NCI-H1417 treated with DMSO at 0.1 percent for 48 hours (cell line): Measurements from ENCODE around the gene ITGBL1.

Source experiments
- DNase-seq: peaks from one replicate; lab custom pipeline; 2025; lab: John Stamatoyannopoulos, UW

Gene ITGBL1

DNA sequence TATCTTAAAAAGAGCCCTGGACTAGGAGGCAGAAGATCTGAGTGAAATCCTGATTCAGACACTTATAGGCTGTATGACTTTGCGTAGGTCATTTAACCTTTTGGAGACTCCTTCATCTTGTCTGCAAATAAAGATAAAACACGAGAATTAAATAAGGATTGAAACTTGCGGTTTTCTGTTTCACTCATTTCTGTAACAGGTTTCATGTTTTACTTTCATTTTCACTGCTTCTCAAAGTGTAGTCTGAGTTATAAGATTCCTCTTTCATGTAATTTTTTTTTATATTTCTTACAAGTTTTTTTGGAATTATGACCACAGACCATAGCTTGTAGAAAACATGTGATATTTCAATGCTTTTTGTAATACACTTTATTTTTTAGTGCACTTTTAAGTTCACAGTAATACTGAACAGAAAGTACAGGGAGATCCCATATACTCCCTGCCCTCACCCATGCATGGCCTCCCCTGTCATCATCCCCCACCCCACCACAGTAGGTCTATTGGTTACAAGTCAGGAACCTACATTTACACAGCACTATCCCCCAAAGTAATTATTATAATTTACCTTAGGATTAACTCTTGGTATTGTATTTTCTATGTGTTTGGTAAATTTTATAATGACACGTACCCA lies 174.6 kb downstream of the ITGBL1 start:
- no peak for DNase-seq

DNA sequence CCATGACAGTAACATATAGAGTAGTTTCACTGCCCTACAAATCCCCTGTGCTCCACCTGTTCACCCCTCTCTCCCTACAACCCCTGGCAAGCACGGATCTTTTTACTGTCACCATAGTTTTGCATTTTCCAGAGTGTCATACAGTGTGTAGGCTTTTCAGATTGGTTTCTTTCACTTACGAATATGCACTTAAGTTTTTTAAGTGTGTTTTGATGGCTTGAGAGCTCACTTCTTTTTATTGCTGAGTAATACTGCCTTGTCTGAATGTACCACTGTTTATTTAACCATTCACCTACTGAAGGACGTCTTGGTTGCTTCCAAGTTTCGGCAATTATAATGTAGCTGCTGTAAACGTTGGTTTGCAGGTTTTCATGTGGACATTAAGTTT lies 175.1 kb downstream of the ITGBL1 start:
- DNase-seq = no peak

DNA sequence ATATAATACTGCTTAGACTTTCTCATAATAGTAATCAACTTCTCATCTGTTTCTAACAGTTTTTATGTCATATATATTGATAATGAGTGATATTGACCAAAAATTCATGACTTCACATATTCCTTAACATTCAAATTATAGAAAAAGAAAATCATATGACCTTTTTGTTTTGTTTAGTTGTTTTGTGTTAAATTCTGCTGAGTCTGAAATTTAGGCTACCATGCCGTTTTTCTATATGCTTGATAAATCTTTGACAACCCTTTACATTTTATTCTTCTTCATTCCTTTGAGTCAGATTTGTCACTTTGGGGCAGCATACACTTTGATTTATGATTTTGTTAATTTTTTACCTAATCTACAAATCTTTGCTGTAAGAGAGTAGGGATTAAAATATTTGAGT lies 176.4 kb downstream of the ITGBL1 start:
- no peak for DNase-seq

DNA sequence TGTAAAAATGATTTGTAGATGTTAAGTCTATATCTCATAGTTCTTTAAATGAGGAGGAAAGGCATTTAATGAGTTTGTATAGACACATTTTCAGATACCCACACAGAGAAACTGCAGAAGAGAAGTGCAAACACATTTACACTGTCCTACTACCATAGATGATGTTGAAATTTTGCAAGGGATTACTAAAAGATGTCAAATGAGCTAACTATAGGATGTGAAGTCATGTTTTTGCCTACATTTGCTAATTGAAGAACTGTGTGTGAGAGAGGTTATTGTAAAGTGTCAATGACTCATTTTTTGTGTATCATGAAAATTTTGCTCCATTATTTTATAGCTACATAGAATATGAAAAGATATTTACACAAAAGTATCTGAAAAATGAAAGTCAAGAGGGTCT lies 178.9 kb downstream of the ITGBL1 start:
- DNase-seq = no peak

DNA sequence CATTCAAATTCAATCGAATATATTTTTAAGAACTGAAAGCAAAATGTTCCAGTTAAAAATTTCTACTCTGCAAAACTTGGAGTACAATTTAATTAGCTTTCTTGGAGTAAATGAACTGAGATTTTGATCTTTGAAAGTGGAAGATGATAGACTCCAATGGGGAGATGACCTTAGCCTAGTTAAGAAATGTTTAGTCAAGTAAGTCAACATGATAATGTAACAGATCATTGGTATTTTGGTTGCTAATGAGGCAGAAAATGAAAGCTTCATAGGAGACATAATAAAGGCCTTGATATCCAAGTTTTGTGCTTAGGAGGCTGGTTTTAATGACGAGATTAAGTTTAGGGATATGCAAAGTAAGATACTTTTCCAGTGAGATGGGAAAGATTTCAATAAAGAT lies 181.7 kb downstream of the ITGBL1 start:
- no peak for DNase-seq

DNA sequence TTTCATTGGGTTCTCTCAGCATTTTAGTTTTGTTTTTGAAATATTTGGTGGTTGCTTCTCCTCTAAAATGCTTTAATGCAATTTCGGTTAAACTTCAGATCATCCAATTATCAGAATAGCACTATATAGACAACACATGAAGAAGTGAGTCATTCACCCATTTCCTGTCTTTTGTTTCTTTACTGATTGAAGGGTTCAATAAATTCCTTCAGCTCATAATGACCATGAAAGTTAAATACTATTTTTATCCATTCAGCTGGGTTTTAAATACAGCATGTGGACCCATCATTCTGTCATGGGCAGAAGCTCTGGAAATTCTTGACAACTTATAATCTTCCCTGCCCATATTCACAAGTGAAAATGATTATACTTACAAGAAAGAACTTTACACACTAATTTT lies 187.2 kb downstream of the ITGBL1 start:
- DNase-seq = no peak

DNA sequence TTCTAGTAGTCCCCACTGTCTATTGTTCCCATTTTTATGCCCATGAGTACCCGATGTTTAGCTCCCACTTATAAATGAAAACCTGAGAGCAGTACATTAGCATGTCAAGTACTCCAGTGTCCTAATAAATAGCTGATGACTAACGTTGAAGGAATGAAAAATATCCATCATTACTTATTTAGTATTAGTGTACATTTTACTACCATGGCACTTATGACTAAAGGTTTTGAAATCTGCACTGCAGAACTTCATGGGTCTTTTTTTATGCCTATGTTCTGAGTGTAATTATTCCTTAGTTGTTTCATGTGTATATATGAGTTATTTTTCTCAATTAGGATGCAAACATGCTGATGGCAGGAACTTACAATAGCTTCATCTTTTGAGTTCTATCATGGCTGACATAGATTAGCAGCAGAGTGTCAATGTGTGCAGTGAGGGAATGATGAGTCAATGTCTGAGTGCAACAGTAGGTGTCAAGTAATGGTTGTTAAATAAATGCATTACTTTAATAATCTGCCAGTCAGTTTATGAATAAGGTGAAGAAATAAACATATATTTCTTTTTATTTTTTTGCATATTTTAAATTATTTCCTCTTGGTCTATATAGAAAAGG lies 188.4 kb downstream of the ITGBL1 start:
- no peak for DNase-seq

DNA sequence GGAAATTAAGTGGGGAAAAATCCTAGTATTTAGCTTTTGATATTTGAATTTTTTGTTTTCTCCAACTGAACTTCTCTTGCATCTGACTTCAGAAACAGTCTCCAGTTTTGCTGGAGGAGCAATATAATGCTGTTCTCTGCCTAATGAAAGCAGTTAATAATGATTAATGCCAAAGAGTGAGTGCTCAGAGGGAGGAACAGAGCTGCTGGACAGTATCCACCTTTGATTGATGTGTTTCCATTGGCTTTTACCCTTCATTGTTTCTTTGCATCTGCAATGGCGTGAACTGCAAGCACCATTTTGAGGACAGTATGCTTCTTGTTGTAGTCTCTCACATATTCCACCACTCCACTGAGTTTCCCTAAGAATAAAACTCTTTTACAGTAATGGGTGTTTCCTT lies 193.4 kb downstream of the ITGBL1 start:
- no peak for DNase-seq

DNA sequence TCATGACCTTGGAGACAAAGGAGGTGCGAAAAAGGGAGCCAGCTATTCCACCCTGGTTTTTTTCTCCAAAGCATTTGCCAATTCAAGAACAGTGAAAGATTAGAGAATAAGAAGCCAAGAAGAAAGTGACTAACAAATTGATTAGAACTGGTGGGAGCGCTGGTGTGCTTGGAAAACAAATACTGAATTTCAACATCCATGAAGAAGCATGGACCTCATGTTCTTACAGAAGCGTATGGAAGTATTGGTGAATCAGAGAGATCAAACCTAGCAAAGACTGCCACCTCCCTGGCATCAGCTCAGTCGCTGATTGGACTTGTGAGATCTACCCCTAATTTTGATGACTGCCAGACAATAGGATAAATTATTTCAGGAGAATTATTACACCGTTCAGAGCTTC lies 195.3 kb downstream of the ITGBL1 start:
- no peak for DNase-seq

DNA sequence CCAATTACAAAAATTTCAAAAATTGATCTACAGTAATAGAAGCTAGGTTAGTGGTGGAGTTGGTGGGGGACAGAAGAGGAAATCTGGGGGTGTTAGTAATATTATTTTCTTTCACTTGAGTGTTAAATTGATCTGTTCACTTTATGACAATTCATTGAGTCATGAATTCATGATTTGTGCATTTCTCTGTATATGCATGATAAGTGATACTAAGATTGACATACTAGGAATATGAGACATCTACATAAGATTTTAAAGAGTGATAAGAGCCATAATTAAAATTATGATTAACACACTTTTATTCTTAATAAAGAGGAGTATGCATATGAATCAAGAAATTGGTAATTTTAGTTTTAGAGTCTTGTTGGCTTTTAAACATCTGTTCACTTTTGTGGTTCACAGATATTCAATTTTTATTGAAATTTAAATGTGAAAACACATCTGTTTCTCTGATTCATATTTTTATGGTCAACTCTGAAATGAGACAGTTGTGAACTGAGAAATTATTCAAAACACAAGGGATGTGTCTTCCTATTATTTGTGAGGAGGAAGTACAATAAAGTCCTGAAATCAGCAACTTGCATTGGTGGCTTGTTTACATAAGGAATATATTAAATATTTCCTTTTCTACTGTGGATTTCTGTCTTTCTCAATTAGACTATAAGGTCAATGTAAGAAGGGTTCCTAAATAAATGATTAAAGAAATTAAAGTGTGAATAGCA lies 196.5 kb downstream of the ITGBL1 start:
- DNase-seq = no peak

DNA sequence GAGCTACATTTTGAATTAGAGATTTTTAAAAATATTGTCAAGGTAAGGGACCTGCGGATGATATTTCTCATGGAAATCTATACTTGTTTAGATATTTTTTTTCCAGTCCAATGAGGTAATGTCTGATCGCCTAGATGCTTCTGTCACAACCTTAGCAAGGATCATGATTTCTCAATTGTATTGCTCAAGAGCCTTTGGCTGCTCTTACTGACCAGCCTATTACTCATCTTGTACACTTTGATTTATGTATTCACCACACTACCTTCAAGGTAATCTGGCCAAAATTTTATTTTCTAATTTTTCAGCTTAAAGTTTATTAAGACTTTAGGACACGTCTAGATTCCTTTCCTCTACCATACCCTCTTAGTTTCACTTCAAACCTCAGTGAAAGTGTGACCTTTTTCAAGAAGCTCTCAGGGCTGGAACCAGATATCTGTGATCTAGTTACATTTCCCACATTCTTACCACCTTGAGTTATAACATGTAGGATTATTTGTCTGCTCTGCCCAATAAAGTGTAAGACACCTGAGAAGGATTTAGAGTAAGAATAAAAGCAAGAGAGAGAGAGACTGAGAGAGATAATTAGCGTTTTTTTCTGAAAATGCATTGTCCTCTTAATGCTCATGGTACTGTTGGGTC lies 197.1 kb downstream of the ITGBL1 start:
- no peak for DNase-seq

DNA sequence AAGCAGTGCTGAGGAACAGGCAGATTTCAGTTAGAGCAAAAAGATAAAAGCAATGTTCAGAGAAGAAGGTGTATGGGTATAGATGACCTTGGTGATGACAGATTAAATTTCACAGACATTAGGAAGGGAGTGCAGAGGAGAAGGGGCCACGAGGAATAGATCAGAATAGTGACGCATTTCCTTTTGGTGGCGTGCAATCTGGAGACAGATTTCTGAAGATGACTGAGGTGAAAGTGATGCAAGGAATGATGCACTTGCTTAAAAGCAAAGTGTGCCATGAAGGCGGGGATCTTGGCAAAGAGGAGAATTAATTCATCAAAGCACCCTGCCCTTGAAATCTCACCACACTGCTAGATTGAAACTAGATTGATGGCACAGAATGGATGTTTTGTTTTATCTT lies 202.4 kb downstream of the ITGBL1 start:
- DNase-seq = no peak

DNA sequence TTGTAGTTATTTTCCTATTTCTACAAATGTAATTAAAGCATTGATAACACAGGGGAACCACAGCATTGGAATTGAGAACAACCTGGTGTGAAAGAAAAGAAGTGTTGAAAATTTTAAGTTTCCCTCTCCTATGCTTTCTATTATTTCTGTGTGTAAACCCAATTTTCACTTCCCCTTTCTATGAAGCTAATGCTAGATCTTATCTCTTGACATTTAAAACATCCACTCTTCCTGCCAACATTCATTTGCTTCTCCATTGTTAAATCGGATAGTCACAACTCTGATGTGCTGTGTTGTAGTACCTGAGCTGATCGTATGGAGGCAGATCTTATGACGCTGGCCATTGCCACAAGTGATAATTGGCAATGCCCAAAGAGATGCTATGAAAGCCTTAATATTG lies 203.0 kb downstream of the ITGBL1 start:
- DNase-seq = no peak

DNA sequence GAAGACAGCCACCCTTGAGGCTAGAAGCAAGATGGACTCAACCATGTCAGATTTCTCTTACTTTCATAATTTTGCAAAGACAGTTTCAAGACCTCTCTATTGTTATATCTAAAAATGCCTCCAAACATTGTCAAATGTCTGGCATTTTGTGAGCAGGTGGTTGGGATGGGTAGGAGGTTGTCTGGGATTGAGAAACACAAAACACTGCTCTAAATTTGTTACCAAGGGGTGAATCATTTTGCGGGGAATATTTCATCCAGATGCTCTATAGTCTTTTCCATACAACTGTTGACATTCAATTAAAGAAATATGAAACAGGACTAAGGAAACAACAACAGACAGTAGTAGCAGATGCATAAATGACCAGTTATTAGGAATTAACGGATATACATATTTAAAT lies 208.2 kb downstream of the ITGBL1 start:
- DNase-seq = no peak

DNA sequence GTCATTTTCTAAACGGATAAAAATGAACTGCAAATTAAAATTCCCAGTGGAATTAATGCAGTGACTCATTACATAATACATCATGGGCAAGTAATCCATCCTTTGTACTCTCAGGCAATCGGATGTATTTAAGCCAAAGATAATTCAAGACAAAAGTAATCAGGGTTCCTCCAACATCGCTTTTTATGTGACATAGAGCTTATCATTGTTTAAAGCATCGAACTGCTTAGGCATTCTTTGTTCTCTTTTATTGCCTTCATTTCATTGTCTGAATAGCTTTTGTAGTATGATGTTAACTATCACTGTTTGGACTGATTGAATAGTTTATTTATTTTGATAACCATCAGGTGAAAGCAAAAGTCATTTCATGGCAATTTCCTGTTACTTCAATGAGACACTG lies 209.4 kb downstream of the ITGBL1 start:
- no peak for DNase-seq

DNA sequence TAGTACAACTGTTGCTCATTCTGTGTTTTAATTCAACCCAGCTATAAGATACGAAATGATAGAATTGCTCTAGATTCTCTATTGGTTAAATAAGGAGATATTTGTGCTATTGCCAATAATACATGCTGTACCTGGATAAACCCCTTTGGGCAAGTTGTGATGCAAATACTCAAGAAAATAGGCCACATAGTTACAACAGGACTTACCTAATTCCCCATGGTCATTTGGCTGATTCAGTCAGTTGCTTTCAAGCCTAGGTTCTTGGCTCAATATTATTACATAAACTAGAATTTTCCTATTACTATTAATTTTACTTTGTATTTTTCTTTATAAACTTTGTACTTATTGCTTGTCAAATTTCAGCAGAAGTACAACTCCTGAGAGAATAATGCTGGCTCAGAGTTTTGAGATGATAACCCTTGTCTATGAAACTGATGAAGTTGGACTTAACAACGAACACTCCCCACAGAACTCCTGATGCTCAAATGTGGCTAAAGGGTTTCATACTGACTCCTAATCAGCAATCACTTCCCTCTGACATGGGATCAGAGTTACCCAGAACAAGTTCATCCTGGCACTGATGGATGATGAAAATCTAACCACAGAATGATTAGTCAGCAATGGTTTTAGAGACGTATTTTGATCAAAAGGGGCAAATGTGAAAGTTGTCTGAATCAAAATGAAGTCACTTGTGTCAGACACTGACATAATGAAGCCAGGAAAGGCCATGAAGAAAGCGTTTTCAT lies 221.1 kb downstream of the ITGBL1 start:
- no peak for DNase-seq

DNA sequence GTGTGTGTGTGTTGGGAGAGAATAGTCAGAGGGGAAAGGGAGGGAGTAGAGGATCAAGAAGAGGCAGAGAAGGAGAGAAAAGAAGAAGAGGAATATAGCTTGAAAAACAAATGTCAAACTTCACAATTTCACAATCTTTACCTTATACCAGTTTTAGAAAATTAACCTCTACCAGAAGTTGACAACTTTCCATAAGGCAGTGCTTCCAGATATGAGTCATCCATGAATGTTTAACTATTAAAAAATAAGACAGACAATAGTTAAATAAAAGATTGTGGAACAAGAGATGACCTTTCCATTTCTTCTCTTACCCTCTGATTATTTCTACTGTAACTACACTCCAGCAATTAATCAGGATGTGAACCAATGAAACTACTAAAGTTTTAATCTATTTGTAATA lies 229.4 kb downstream of the ITGBL1 start:
- DNase-seq = no peak

DNA sequence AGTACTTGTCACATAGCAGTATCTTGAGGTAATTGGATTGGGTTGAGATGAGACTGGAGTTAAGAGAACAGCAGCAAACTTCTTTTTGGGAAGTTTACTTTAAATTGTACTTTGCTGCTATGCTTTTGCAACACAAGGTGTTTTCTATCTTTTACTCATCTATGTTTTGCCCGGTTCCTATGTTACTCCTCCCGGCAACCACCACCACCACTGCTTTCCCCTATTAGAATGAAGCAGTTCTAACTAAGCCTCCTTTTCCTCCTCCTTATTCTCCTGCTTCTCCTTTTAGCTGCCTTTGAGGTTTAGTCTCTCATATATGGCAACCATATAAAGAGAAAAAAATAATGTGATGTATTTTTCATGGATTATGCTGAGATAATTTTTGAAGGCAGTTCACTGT lies 233.5 kb downstream of the ITGBL1 start:
- no peak for DNase-seq

DNA sequence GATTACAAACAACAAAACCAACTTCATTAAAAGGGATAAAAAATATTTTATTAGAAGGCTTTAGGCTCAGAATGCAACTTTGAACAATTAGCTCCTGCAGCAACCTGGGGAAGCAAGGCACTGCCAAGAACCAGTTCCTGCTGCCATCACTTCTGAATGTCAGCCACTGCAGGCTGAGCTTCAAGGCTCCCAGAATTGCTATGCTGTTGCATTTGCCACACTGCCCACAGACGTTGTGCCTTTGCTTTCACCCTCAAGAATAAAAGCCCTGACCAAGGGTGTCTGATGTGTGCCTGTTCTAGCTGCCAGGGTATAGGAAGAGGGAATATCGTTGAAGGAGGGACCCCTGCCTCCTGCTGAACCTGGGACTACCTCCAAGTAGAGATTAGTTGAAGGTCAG lies 238.4 kb downstream of the ITGBL1 start:
- DNase-seq = no peak

DNA sequence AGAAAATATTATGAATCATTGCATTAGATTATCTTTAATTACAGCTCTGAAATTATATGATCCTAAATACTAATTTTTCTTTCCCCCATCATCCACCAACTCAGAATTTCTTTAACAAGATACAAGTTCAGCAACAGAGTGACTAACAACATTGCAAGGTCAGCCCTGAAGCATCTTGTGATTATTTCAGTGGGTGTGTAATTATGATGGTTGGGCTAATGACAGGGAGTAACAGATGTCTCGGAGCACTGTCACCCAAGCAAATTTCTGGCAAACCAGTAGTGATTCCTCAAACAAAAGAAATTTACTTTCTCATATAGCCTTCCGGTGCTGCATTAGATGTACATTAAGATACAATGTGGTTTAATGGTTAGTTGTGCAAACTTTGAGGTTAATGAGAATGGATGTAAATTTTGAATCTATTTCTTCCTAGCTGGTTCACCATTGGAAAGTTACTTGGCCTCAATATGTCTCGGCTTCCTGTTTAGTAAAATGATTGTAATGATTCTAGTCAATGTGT lies 238.9 kb downstream of the ITGBL1 start:
- no peak for DNase-seq

DNA sequence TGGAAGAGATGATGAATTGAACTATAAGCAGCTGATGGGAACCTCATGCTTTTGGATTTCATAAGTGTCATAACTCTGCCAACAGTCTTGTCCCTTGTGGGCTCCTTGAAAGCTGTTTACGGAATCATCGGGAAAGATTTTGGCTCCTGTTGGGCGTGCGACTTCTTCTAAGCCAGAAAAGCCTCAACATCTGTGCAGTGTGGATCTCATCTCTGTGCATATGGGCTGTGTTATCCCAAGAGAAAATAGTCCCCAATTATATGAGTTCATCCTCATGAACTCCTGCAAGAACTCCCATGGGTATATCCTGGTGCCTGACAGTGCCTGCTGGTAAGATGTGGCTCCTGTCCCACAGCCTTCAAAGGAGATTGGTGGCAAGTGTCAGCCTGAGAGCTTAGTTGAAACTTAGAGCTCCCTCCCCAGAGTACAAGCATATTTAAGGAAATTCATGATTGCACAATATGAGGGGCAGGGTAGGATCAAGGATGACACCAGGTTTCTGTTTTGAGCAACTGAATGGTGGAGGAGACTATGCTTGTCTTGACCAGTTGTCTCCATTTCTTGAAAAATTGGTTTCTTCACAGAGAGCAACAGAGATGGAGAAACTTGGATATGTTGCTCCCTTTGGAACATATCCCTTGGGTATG lies 243.5 kb downstream of the ITGBL1 start:
- no peak for DNase-seq

DNA sequence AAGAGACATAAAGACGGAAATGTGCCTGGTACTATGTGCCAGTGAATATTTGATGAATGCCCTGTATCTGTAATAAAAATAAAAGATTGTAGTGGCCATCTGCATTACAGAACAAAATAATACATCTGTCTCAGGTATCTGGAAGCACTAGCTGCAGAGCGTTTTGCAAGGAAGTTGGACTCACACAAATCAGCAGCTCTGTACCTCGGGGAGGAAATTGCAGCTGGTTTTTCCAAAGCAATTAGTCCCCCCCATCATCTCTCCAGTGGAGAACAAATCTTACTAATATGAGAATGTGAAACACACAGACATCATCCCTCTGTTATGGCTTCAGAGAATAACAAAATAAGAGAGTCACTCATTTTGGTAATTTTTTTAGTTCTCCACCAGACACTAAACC lies 245.3 kb downstream of the ITGBL1 start:
- DNase-seq = no peak
